Pancreas (tissue), 10 donors: ENCODE data around the gene DSTN. TPM values are rescaled to one million over a fixed set of nuclear protein-coding genes. Genes with fewer than 3 reads are reported as not detected.
A peak's percentile ranks its signal among the peaks of the same experiment; 100 is the strongest.

ENCODE experiments used
- ATAC-seq, 4 donors: fragments of 200-7000 bp; cut with Tn5 transposase; one replicate each; pipeline versions ENCODE4 v1.8.0 to v1.9.1; 2020; ENCODE audit warnings: mild to moderate bottlenecking in 4 of 4, moderate library complexity in 4 of 4
- DNase-seq, 6 donors: peaks; one replicate each; pipeline ENCODE4 v3.0.0-alpha.2; 2020
- FAIRE-seq: peaks from 2 replicates; lab custom pipeline; 2012; peaks lifted over from hg19 to GRCh38; lab: Jason Lieb, UNC
- H3K27ac ChIP-seq, 4 donors: fragments of 200-600 bp; sonication (generic); 1 replicate in 3 of 4; 2 replicates in 1 of 4; pipeline versions ENCODE4 v1.5.0 to v1.8.0; 2020
- H3K27me3 ChIP-seq, 4 donors: fragments of 200-600 bp; one replicate each; pipeline ENCODE4 v1.8.0; 2021
- H3K36me3 ChIP-seq, 3 donors: fragments of 200-600 bp; sonication (generic) in 1 of 3; one replicate each; pipeline versions ENCODE4 v1.5.0 to v1.8.0; 2020 to 2021
- H3K4me1 ChIP-seq, 3 donors: fragments of 200-600 bp; one replicate each; pipeline ENCODE4 v1.8.0; 2021
- H3K4me3 ChIP-seq, 4 donors: fragments of 200-600 bp; sonication (generic) in 2 of 4; one replicate each; pipeline versions ENCODE4 v1.5.0 to v1.8.0; 2020 to 2021
- H3K9me3 ChIP-seq, 4 donors: fragments of 200-600 bp; one replicate each; pipeline ENCODE4 v1.8.0; 2021
- CTCF ChIP-seq, 4 donors: fragments of 200-600 bp; sonication (generic) in 3 of 4; IDR thresholded peaks; one replicate each; pipeline versions ENCODE4 v1.5.0 to v1.8.0; 2021; ENCODE audit warnings: antibody characterized with exemption in 4 of 4
- WGBS, 2 donors: extraction: QIAGEN DNeasy Blood & Tissue Kit; methylation state at CpG; one replicate each; pipeline ENCODE4 v1.1.7; 2013; 5-methylcytosine and 5-hydroxymethylcytosine counted together
- intact Hi-C, 3 donors: fragments of 100-400 bp; cut with DNase I; formaldehyde crosslinking; loops; one replicate each; pipeline versions ENCODE4 v1.11.1 to v1.14.2; 2022
- polyA plus RNA-seq, 2 donors: library from polyadenylated mRNA; stranded (reverse); fragments of 200-250 nt; gene quantifications; one replicate each; pipeline ENCODE4 v1.2.3, GENCODE V29; 2013
- total RNA-seq, 6 donors: library from RNA; stranded (reverse); fragmentation: NEBNext Ultra II Directional in 4 of 6; extraction: Animal tissue kit (Norgen Biotek cat#: 25700) in 4 of 6; gene quantifications; one replicate each; pipeline versions ENCODE4 v1.2.1 to v1.2.4, GENCODE V29; 2021 to 2023
- donor health status: healthy with polysubstance abuse.
- donor health status: DM: no; HTN: no; CAD: no; lungs with moderate emphysema.
- donor health status: DM: no; HTN: no; CAD: no.
- donor health status: control.
- donor health status: control.
- donor health status: Bipolar disorder and iron deficiency.
- donor health status: DM: yes; HTN: yes; CAD: no.
- donor health status: DM: no; HTN: no; CAD: no.
- donor health status: DM: no; HTN: no; CAD: no.
- donor health status: DM: yes; HTN: yes; CAD: no.

Gene DSTN
- total and polyA plus RNA-seq, 8 donors: 138 to 242 (median 182) TPM

GRCh38 chr20:17617868-17618672 lies 48.2 kb downstream of the DSTN start:
- no peak for TF ChIP-seq CTCF (IDR thresholded peaks at IDR 0.05)
- WGBS, 2 donors: 62 to 66% methylated on average over 20 of the region's 20 CpGs
- DNase-seq (peak; percentile 50 to 81 (median 67)), ATAC-seq (peak in 3 of 4 donors; percentile 4 to 19 (median 11)), FAIRE-seq (no peak)
- intact Hi-C loops: loop anchor here in 2 of 3 donors (5.0 to 10.0 kb wide), 2 partner anchors 76 to 83 kb away; partner anchors contain the start of gene BFSP1 (in 1 of the 2)
- H3K4me1 ChIP-seq: peaks cover 11 to 33% (median 16%) of the 10 kb centered on the region in 3 donors
- H3K4me3 ChIP-seq: no peak overlapping the region
- H3K36me3 ChIP-seq: peaks cover 13 to 80% (median 75%) of the 10 kb centered on the region in 3 donors
- no peaks in the 10 kb centered on the region for H3K27me3 ChIP-seq
- no peaks in the 10 kb centered on the region for H3K9me3 ChIP-seq
- no peak overlapping the region for H3K27ac ChIP-seq

- Histone ChIP-seq H3K27me3 (no peaks in the 10 kb centered on the region), H3K4me1 (peaks cover 11 to 29% (median 16%) of the 10 kb centered on the region in 3 donors), H3K27ac (no peak overlapping the region), H3K36me3 (peaks cover 13 to 86% (median 79%) of the 10 kb centered on the region in 3 donors), H3K9me3 (no peaks in the 10 kb centered on the region), H3K4me3 (no peak overlapping the region)
- intact Hi-C loops: loop anchor here in 2 of 3 donors (5.0 to 10.0 kb wide), 2 partner anchors 76 to 84 kb away; partner anchors contain the start of gene BFSP1 (in 1 of the 2)
- ATAC-seq (no peak), DNase-seq (no peak), FAIRE-seq (no peak)
- WGBS, 2 donors: 85 to 87% methylated on average over 10 of the region's 10 CpGs
- no peak for TF ChIP-seq CTCF (IDR thresholded peaks at IDR 0.05)
Observed at GRCh38 chr20:17618673-17619013, 48.8 kb downstream of the DSTN start.

GRCh38 chr20:17619351-17620093 lies 49.6 kb downstream of the DSTN start:
- 65 to 69% methylated on average over 29 of the region's 29 CpGs for WGBS, 2 donors
- ATAC-seq (no peak), DNase-seq (peak in 5 of 6 donors; percentile 13 to 56 (median 25)), FAIRE-seq (no peak)
- H3K4me1 ChIP-seq: peaks cover 10 to 21% (median 11%) of the 10 kb centered on the region in 3 donors
- no peak for TF ChIP-seq CTCF (IDR thresholded peaks at IDR 0.05)
- peaks cover 13 to 94% (median 87%) of the 10 kb centered on the region in 3 donors for H3K36me3 ChIP-seq
- no peak overlapping the region for H3K27ac ChIP-seq
- intact Hi-C loops: loop anchor here in 2 of 3 donors (5.0 to 10.0 kb wide), 2 partner anchors 77 to 85 kb away; partner anchors contain the start of gene BFSP1 (in 1 of the 2)
- H3K4me3 ChIP-seq: no peak overlapping the region
- no peaks in the 10 kb centered on the region for H3K9me3 ChIP-seq
- no peaks in the 10 kb centered on the region for H3K27me3 ChIP-seq

- Histone ChIP-seq H3K4me1 (peaks cover 0 to 10% (median 1%) of the 10 kb centered on the region in 3 donors), H3K27me3 (no peaks in the 10 kb centered on the region), H3K4me3 (no peak overlapping the region), H3K36me3 (peaks cover 13 to 99% (median 90%) of the 10 kb centered on the region in 3 donors), H3K27ac (no peak overlapping the region), H3K9me3 (no peaks in the 10 kb centered on the region)
- no peak for FAIRE-seq
- 77 to 79% methylated on average over 33 of the region's 33 CpGs for WGBS, 2 donors
- no peak for ATAC-seq
- no peak for TF ChIP-seq CTCF (IDR thresholded peaks at IDR 0.05)
- intact Hi-C loops: no loop called here
- DNase-seq: peak in 5 of 6 donors; percentile 10 to 71 (median 20)
Observed at GRCh38 chr20:17620371-17621228, 50.7 kb downstream of the DSTN start.
